Osteocyte (in vitro differentiated cells): ENCODE measurements around the gene PAH. TPM values are rescaled to one million over a fixed set of nuclear protein-coding genes. Genes with fewer than 3 reads are reported as not detected.

Experiments
- DNase-seq: peaks from one replicate; pipeline ENCODE4 v3.0.0; 2021; ENCODE audit warnings: mixed read lengths; ENCODE audit not compliant: unreplicated experiment; ENCODE audit errors: extremely low spot score
- H3K27ac Mint-ChIP-seq: one replicate; pipeline ENCODE4 v1.8.0; 2021; ENCODE audit warnings: mild to moderate bottlenecking, mixed read lengths; ENCODE audit not compliant: unreplicated experiment
- H3K27me3 Mint-ChIP-seq: one replicate; pipeline ENCODE4 v1.8.0; 2021; ENCODE audit warnings: mixed read lengths; ENCODE audit not compliant: unreplicated experiment
- H3K36me3 Mint-ChIP-seq: one replicate; pipeline ENCODE4 v1.8.0; 2021; ENCODE audit warnings: mixed read lengths; ENCODE audit not compliant: unreplicated experiment
- H3K4me1 Mint-ChIP-seq: one replicate; pipeline ENCODE4 v1.8.0; 2021; ENCODE audit warnings: mixed read lengths; ENCODE audit not compliant: unreplicated experiment
- H3K4me3 Mint-ChIP-seq: one replicate; pipeline ENCODE4 v1.8.0; 2021; ENCODE audit warnings: mild to moderate bottlenecking, moderate library complexity, mixed read lengths; ENCODE audit not compliant: unreplicated experiment
- H3K9me3 Mint-ChIP-seq: one replicate; pipeline ENCODE4 v1.8.0; 2021; ENCODE audit warnings: mixed read lengths; ENCODE audit not compliant: unreplicated experiment
- total RNA-seq: library from RNA; stranded (reverse); gene quantifications from 2 replicates; pipeline ENCODE4 v1.2.1, GENCODE V29; 2021
- TF ChIP-seq, protein P1 (sequence below): fragments of 200-600 bp; sonication (generic); IDR thresholded peaks from 2 replicates; pipeline ENCODE4 v1.5.0; 2021; ENCODE audit warnings: antibody characterized with exemption, mild to moderate bottlenecking, moderate library complexity

Gene PAH
- total RNA-seq, 1 donor from 2014 or later, result not detected

DNA sequence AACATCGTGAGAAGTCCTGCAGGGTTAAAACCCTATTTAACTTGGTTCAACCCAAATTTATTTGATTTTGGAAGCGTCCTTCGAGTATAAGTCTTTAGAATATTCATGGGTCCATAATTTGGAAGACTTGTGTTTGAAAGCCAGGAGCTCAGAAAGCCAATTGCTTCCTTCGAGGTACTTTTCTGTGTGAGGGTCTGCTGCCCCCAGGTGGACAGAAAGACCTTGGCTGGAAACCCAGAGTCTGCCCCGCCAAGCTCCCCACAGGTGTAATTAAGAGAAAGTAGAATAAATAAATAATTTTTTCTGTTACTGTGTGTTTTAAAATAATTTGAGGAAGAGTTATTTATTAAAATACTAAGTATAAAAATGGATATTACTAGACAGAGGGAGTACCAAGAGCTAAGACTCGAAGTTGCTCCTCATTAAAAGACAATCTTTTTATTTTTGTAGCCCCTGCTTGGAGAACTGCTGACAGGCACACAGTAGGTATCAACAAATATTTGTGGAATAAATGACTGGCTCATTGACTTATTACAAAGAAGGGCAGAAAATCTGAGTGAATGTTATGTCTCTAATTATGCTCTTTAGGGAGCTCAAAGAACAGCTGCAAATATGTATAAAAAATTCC, 105.8 kb downstream of the PAH start:
- Mint-ChIP-seq H3K4me3 (no peak overlapping the region), H3K27me3 (no peaks in the 10 kb centered on the region), H3K9me3 (no peaks in the 10 kb centered on the region), H3K36me3 (no peaks in the 10 kb centered on the region), H3K27ac (no peak overlapping the region), H3K4me1 (no peaks in the 10 kb centered on the region)
- TF ChIP-seq, protein P1, sequence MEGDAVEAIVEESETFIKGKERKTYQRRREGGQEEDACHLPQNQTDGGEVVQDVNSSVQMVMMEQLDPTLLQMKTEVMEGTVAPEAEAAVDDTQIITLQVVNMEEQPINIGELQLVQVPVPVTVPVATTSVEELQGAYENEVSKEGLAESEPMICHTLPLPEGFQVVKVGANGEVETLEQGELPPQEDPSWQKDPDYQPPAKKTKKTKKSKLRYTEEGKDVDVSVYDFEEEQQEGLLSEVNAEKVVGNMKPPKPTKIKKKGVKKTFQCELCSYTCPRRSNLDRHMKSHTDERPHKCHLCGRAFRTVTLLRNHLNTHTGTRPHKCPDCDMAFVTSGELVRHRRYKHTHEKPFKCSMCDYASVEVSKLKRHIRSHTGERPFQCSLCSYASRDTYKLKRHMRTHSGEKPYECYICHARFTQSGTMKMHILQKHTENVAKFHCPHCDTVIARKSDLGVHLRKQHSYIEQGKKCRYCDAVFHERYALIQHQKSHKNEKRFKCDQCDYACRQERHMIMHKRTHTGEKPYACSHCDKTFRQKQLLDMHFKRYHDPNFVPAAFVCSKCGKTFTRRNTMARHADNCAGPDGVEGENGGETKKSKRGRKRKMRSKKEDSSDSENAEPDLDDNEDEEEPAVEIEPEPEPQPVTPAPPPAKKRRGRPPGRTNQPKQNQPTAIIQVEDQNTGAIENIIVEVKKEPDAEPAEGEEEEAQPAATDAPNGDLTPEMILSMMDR, result peak; percentile 51
- no peak for DNase-seq

DNA sequence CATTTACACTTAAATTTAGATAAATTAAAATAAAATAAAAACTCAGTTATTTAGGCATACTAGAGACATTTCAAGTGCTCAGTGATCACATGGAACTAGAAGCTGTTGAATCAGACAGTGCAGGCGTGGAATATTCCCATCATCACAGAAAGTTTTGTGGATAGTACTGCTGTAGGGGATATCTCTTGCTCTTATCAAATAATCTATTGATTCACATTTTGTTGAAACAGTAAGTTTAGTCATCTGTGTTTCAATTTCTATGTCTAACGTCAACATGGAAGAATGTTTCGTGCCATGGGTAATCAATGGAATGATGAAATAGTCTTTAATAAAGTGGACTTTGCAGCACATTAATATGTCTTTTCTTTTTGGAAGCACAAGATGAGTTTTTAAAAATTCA, 108.6 kb downstream of the PAH start:
- Mint-ChIP-seq H3K9me3 (no peaks in the 10 kb centered on the region), H3K4me1 (no peaks in the 10 kb centered on the region), H3K36me3 (no peaks in the 10 kb centered on the region), H3K27ac (no peak overlapping the region), H3K4me3 (no peak overlapping the region), H3K27me3 (no peaks in the 10 kb centered on the region)
- no peak for DNase-seq
- TF ChIP-seq, protein P1, result no peak

DNA sequence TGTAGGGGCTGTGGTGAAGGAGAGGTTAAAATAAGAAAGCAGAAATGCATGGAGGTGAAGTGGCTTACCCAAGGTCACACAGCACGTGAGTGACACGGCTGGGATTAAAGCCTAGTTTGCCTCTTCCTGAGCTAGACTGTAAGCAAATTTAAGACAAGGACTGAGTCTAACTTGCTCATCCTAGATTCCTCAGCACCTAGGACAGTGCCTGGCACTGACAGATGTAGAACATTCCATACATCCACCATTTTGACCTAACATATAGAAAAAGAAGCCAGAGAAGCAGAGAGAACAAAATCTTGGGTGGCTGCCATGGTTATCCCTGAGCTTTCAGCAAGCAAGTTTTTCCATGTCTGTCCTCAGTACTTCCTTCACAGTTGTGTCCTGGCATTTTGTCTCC, 110.5 kb downstream of the PAH start:
- Mint-ChIP-seq H3K27me3 (no peaks in the 10 kb centered on the region), H3K27ac (no peak overlapping the region), H3K4me3 (no peak overlapping the region), H3K4me1 (no peaks in the 10 kb centered on the region), H3K9me3 (no peaks in the 10 kb centered on the region), H3K36me3 (no peaks in the 10 kb centered on the region)
- TF ChIP-seq, protein P1, result no peak
- DNase-seq, result no peak

DNA sequence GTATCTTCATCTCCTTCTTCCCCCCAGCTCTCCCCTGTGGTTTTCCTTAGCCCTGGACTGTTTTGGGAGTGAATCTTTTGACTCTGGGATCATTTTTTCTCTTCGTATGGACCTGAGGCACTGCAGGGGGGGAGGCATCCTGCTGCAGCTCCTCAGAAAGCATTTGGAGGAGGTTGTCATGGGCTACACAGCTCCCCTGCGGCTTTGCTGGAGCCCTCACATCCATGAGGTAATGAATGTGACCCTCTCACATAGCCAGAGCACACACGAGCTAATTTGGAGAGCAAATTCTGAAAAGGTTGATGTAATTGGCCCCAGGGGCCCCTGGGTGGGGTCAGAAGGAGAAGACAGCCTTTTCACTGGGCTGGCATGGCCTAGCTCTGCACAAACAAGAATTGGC, 110.9 kb downstream of the PAH start:
- Mint-ChIP-seq H3K4me1 (no peaks in the 10 kb centered on the region), H3K4me3 (no peak overlapping the region), H3K36me3 (no peaks in the 10 kb centered on the region), H3K27ac (no peak overlapping the region), H3K27me3 (no peaks in the 10 kb centered on the region), H3K9me3 (no peaks in the 10 kb centered on the region)
- no peak for DNase-seq
- TF ChIP-seq, protein P1, result no peak

DNA sequence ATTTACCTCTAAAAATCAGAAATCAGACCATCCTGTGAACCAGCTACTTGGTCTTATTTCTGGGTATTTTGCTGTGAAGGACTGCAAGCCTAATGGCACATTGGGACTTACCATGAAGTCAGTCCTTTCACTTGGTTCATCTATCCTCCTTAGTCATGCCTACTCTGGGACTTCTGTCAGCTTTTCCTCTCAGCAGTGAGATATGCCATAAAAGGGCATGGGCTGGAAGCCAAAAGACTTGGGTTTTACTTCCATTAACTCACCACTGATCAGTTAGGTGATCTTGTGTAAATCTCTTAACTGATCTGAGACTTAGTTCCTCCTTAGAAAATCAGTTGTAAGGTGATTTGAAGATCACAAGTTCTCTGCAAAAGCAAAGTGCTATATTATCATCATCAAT, 116.5 kb downstream of the PAH start:
- Mint-ChIP-seq H3K27ac (no peak overlapping the region), H3K9me3 (no peaks in the 10 kb centered on the region), H3K36me3 (no peaks in the 10 kb centered on the region), H3K27me3 (peaks cover 5% of the 10 kb centered on the region), H3K4me3 (no peak overlapping the region), H3K4me1 (no peaks in the 10 kb centered on the region)
- no peak for DNase-seq
- TF ChIP-seq, protein P1, result no peak
